Neural progenitor cell (in vitro differentiated cells): ENCODE measurements around the gene IFT52. TPM values are rescaled to one million over a fixed set of nuclear protein-coding genes. Genes with fewer than 3 reads are reported as not detected.

Experiments used
- DNase-seq: peaks from one replicate; pipeline ENCODE4 v3.0.0-alpha.2; 2016; ENCODE audit warnings: low spot score
- H2AFZ ChIP-seq: fragments of 200-600 bp; sonication (generic); replicated peaks from 2 replicates; pipeline ENCODE4 v1.6.1; 2016; ENCODE audit warnings: antibody characterized with exemption
- H3F3A ChIP-seq: fragments of 200-600 bp; sonication (generic); 2 replicates; pipeline ENCODE4 v1.6.1; 2016; ENCODE audit warnings: antibody characterized with exemption, low read depth
- H3K27ac ChIP-seq: fragments of 200-600 bp; sonication (generic); 2 replicates; pipeline ENCODE4 v1.5.1; 2016; ENCODE audit warnings: mild to moderate bottlenecking
- H3K27me3 ChIP-seq: fragments of 200-600 bp; sonication (generic); 2 replicates; pipeline ENCODE4 v1.6.1; 2016; ENCODE audit warnings: mild to moderate bottlenecking, moderate library complexity
- H3K36me3 ChIP-seq: fragments of 200-600 bp; sonication (generic); 2 replicates; pipeline ENCODE4 v1.5.1; 2016
- H3K4me1 ChIP-seq: fragments of 200-600 bp; sonication (generic); 2 replicates; pipeline ENCODE4 v1.6.1; 2016; ENCODE audit warnings: mixed run types
- H3K4me2 ChIP-seq: fragments of 200-600 bp; sonication (generic); 2 replicates; pipeline ENCODE4 v1.6.1; 2016
- H3K4me3 ChIP-seq: fragments of 200-600 bp; sonication (generic); 2 replicates; pipeline ENCODE4 v1.5.1; 2016
- H3K79me2 ChIP-seq: fragments of 200-600 bp; sonication (generic); 2 replicates; pipeline ENCODE4 v1.6.1; 2016; ENCODE audit warnings: low read depth
- H3K9ac ChIP-seq: fragments of 200-600 bp; sonication (generic); 2 replicates; pipeline ENCODE4 v1.6.1; 2016
- H3K9me3 ChIP-seq: fragments of 200-600 bp; sonication (generic); 2 replicates; pipeline ENCODE4 v1.5.1; 2016; ENCODE audit warnings: low read depth
- H4K20me1 ChIP-seq: fragments of 200-600 bp; sonication (generic); 2 replicates; pipeline ENCODE4 v1.6.1; 2016; ENCODE audit warnings: low read depth
- H3K27ac Mint-ChIP-seq: 3 replicates; pipeline ENCODE4 v1.8.0; 2021; ENCODE audit warnings: mixed read lengths
- H3K27me3 Mint-ChIP-seq: 2 replicates; pipeline ENCODE4 v1.8.0; 2022; ENCODE audit warnings: low read depth, mild to moderate bottlenecking, inconsistent platforms, moderate library complexity, mixed read lengths; ENCODE audit not compliant: insufficient read depth
- H3K36me3 Mint-ChIP-seq: 3 replicates; pipeline ENCODE4 v1.8.0; 2021; ENCODE audit warnings: mixed read lengths
- H3K4me1 Mint-ChIP-seq: 3 replicates; pipeline ENCODE4 v1.8.0; 2021; ENCODE audit warnings: mixed read lengths
- H3K4me3 Mint-ChIP-seq: 3 replicates; pipeline ENCODE4 v1.8.0; 2021; ENCODE audit warnings: mild to moderate bottlenecking, moderate library complexity, mixed read lengths
- H3K9me3 Mint-ChIP-seq: 3 replicates; pipeline ENCODE4 v1.8.0; 2020; ENCODE audit warnings: mixed read lengths
- CTCF ChIP-seq: fragments of 200-600 bp; sonication (generic); IDR thresholded peaks from 2 replicates; pipeline ENCODE4 v1.5.1; 2017; ENCODE audit warnings: antibody characterized with exemption, mild to moderate bottlenecking
- EZH2 ChIP-seq: fragments of 200-600 bp; sonication (generic); IDR thresholded peaks from 2 replicates; pipeline ENCODE4 v1.6.1; 2017; ENCODE audit warnings: antibody characterized with exemption, mild to moderate bottlenecking, moderate library complexity
- EZH2phosphoT487 ChIP-seq: fragments of 200-600 bp; sonication (generic); IDR thresholded peaks from 2 replicates; pipeline ENCODE4 v1.6.1; 2017; ENCODE audit warnings: antibody characterized with exemption
- total RNA-seq: library from RNA; depleted of rRNA; stranded (reverse); fragments of >200 nt; gene quantifications from 2 replicates; pipeline ENCODE4 v1.2.3, GENCODE V29; 2015; ENCODE audit warnings: low replicate concordance

Gene IFT52
- total RNA-seq, 1 donor from 2014 or later: 87.9 TPM

- Histone ChIP-seq H2AFZ (no peak overlapping the region), H3K4me1 (no peaks in the 10 kb centered on the region), H3K4me2 (no peak overlapping the region), H4K20me1 (no peaks in the 10 kb centered on the region), H3K4me3 (no peak overlapping the region), H3K27ac (no peak overlapping the region), H3K79me2 (no peaks in the 10 kb centered on the region), H3F3A (no peaks in the 10 kb centered on the region), H3K9me3 (no peaks in the 10 kb centered on the region), H3K9ac (no peak overlapping the region), H3K36me3 (no peaks in the 10 kb centered on the region), H3K27me3 (no peaks in the 10 kb centered on the region)
- no peak for DNase-seq
- H3K27ac Mint-ChIP-seq: no peak overlapping the region
- H3K27me3 Mint-ChIP-seq: peaks cover 4% of the 10 kb centered on the region
- no peak overlapping the region for H3K4me3 Mint-ChIP-seq
- peaks cover 3% of the 10 kb centered on the region for H3K4me1 Mint-ChIP-seq
- TF ChIP-seq EZH2phosphoT487 (no peak), EZH2 (no peak), CTCF (no peak)
- H3K36me3 Mint-ChIP-seq: no peaks in the 10 kb centered on the region
- H3K9me3 Mint-ChIP-seq: no peaks in the 10 kb centered on the region
Measured at GRCh38 chr20:43563991-43564390, 26.7 kb upstream of the IFT52 start.

GRCh38 chr20:43564455-43564854 is 26.3 kb upstream of the IFT52 start:
- Mint-ChIP-seq H3K36me3 (no peaks in the 10 kb centered on the region), H3K27ac (no peak overlapping the region), H3K9me3 (no peaks in the 10 kb centered on the region), H3K4me3 (no peak overlapping the region), H3K4me1 (no peaks in the 10 kb centered on the region), H3K27me3 (peaks cover 2% of the 10 kb centered on the region)
- Histone ChIP-seq H3K36me3 (no peaks in the 10 kb centered on the region), H4K20me1 (no peaks in the 10 kb centered on the region), H3K79me2 (no peaks in the 10 kb centered on the region), H3K4me1 (no peaks in the 10 kb centered on the region), H3K27me3 (no peaks in the 10 kb centered on the region), H3K4me2 (no peak overlapping the region), H2AFZ (no peak overlapping the region), H3F3A (no peaks in the 10 kb centered on the region), H3K27ac (no peak overlapping the region), H3K9ac (no peak overlapping the region), H3K9me3 (no peaks in the 10 kb centered on the region), H3K4me3 (no peak overlapping the region)
- no peak for DNase-seq
- TF ChIP-seq EZH2phosphoT487 (no peak), CTCF (no peak), EZH2 (no peak)

- Mint-ChIP-seq H3K27ac (no peak overlapping the region), H3K9me3 (no peaks in the 10 kb centered on the region), H3K4me3 (no peak overlapping the region), H3K36me3 (no peaks in the 10 kb centered on the region), H3K27me3 (peaks cover 2% of the 10 kb centered on the region), H3K4me1 (no peaks in the 10 kb centered on the region)
- Histone ChIP-seq H3K4me3 (no peak overlapping the region), H3K4me2 (no peak overlapping the region), H3K4me1 (no peaks in the 10 kb centered on the region), H3K9me3 (no peaks in the 10 kb centered on the region), H3K9ac (no peak overlapping the region), H3K27me3 (no peaks in the 10 kb centered on the region), H3K36me3 (no peaks in the 10 kb centered on the region), H3K27ac (no peak overlapping the region), H3F3A (no peaks in the 10 kb centered on the region), H2AFZ (no peak overlapping the region), H4K20me1 (no peaks in the 10 kb centered on the region), H3K79me2 (no peaks in the 10 kb centered on the region)
- DNase-seq: no peak
- TF ChIP-seq CTCF (no peak), EZH2 (no peak), EZH2phosphoT487 (no peak)
Measured at GRCh38 chr20:43564993-43565757, 25.6 kb upstream of the IFT52 start.
